Loucy (cell line): ENCODE measurements around the gene MYO1D.

Experiments
- EZH2phosphoT487 ChIP-seq: fragments of 200-600 bp; IDR thresholded peaks from 2 replicates; pipeline ENCODE4 v1.6.1; 2018; ENCODE audit warnings: antibody characterized with exemption, mild to moderate bottlenecking, moderate library complexity, borderline replicate concordance
- TF ChIP-seq, protein P1 (sequence below): fragments of 200-600 bp; sonication (generic); conservative IDR thresholded peaks from 2 replicates; pipeline ENCODE4 v1.5.1; 2014; ENCODE audit warnings: mild to moderate bottlenecking, antibody characterized with exemption, low read length

DNA sequence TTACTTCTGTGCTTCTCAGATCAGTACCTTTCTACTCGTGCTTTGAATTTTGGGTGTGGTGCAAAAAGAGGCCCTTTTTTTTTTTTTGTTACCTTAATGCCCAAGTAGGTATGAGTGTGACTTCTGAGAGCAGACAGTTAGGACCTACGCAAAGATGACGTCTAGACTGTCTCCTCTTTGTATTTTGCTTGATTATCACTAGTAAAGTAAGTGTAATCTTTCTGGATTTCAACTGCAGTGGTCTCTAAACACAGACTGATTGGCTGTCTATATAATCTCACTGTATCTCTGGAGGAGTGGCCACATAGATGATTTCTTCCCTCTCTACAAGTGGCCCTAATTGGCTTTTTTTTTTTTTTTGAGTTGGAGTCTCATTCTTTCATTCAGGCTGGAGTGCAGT is 401.7 kb downstream of the MYO1D start:
- TF ChIP-seq, protein P1, sequence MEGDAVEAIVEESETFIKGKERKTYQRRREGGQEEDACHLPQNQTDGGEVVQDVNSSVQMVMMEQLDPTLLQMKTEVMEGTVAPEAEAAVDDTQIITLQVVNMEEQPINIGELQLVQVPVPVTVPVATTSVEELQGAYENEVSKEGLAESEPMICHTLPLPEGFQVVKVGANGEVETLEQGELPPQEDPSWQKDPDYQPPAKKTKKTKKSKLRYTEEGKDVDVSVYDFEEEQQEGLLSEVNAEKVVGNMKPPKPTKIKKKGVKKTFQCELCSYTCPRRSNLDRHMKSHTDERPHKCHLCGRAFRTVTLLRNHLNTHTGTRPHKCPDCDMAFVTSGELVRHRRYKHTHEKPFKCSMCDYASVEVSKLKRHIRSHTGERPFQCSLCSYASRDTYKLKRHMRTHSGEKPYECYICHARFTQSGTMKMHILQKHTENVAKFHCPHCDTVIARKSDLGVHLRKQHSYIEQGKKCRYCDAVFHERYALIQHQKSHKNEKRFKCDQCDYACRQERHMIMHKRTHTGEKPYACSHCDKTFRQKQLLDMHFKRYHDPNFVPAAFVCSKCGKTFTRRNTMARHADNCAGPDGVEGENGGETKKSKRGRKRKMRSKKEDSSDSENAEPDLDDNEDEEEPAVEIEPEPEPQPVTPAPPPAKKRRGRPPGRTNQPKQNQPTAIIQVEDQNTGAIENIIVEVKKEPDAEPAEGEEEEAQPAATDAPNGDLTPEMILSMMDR: no peak
- no peak for TF ChIP-seq EZH2phosphoT487
